Epithelial cell of proximal tubule (primary cell): ENCODE measurements around the gene ARSI. TPM values are rescaled to one million over a fixed set of nuclear protein-coding genes. Genes with fewer than 3 reads are reported as not detected.
"Not testable (repeated sequence)": the region's sequence is repeated elsewhere in the genome, so short reads cannot be mapped to it uniquely, and the experiment has no call there.

Experiments used
- DNase-seq: peaks from one replicate; pipeline ENCODE4 v3.0.0-alpha.2; 2011; ENCODE audit warnings: low read depth
- H3K4me3 ChIP-seq: 2 replicates; pipeline ENCODE4 v1.5.1; 2011; ENCODE audit warnings: low read depth, mild to moderate bottlenecking, low read length
- CTCF ChIP-seq: conservative IDR thresholded peaks from 2 replicates; pipeline ENCODE4 v1.5.1; 2012; ENCODE audit warnings: low read depth, mild to moderate bottlenecking, low read length
- total RNA-seq: library from RNA; depleted of rRNA; stranded (reverse); fragments of >200 nt; gene quantifications from 2 replicates; pipeline ENCODE4 v1.2.3, GENCODE V29; 2015

ARSI gene
- total RNA-seq, 1 donor from 2014 or later = 5.7 TPM

GRCh38 chr5:150254774-150255173 lies 47.9 kb downstream of the ARSI start:
- H3K4me3 ChIP-seq = no peak overlapping the region
- DNase-seq = no peak
- TF ChIP-seq CTCF = no peak

GRCh38 chr5:150254363-150254762 lies 48.3 kb downstream of the ARSI start:
- no peak overlapping the region for H3K4me3 ChIP-seq
- no peak for TF ChIP-seq CTCF
- no peak for DNase-seq

GRCh38 chr5:150253416-150254208 lies 49.1 kb downstream of the ARSI start:
- no peak for TF ChIP-seq CTCF
- DNase-seq = no peak

GRCh38 chr5:150252489-150252888 lies 50.2 kb downstream of the ARSI start:
- no peak for DNase-seq
- no peak for TF ChIP-seq CTCF
- no peak overlapping the region for H3K4me3 ChIP-seq

More at GRCh38 chr5:150253416-150254208, 49.1 kb downstream of the ARSI start:
- no peak overlapping the region for H3K4me3 ChIP-seq

GRCh38 chr5:150251504-150251903 lies 51.2 kb downstream of the ARSI start:
- no peak overlapping the region for H3K4me3 ChIP-seq
- DNase-seq = no peak
- TF ChIP-seq CTCF = no peak

GRCh38 chr5:150249744-150250143 lies 53.0 kb downstream of the ARSI start:
- H3K4me3 ChIP-seq = no peak overlapping the region
- no peak for DNase-seq
- no peak for TF ChIP-seq CTCF

GRCh38 chr5:150248946-150249345 lies 53.8 kb downstream of the ARSI start:
- TF ChIP-seq CTCF = no peak
- H3K4me3 ChIP-seq = no peak overlapping the region
- DNase-seq = no peak

GRCh38 chr5:150248493-150248892 lies 54.2 kb downstream of the ARSI start:
- DNase-seq, H3K4me3 ChIP-seq: not testable (repeated sequence)
